Measurements from ENCODE around the gene CDK9. TPM values are rescaled to one million over a fixed set of nuclear protein-coding genes. Genes with fewer than 3 reads are reported as not detected.

Gene CDK9
- total RNA-seq, 4 donors from 2014 or later = 66.6 to 112 (median 87.6) TPM

GRCh38 chr9:127794001-127794791, 8.4 kb downstream of the CDK9 start:
- Histone ChIP-seq H3K9me3 (no peaks in the 10 kb centered on the region), H3K27me3 (no peaks in the 10 kb centered on the region), H3K27ac (peak overlapping the region in 2 of 4 donors; percentile 36 to 59), H3K36me3 (peaks cover 0 to 45% (median 15%) of the 10 kb centered on the region in 3 donors), H3K4me3 (no peak overlapping the region), H3K4me1 (peaks cover 0 to 34% (median 16%) of the 10 kb centered on the region in 4 donors)
- no peak for DNase-seq (ENCODE audit: low spot score in 2 of 2)
- no peak for TF ChIP-seq EP300 (IDR thresholded peaks at IDR 0.05)
- no peak for TF ChIP-seq CTCF (IDR thresholded peaks at IDR 0.05)
- no peak for TF ChIP-seq POLR2A (IDR thresholded peaks at IDR 0.05)
- WGBS, 2 donors = 73 to 76% methylated on average over 13 to 14 of the region's 14 CpGs

- DNase-seq (ENCODE audit: low spot score in 2 of 2) = no peak
- H3K27me3 ChIP-seq = no peaks in the 10 kb centered on the region
- H3K27ac ChIP-seq = peak overlapping the region in 1 of 4 donors; percentile 50
- peaks cover 0 to 23% (median 0%) of the 10 kb centered on the region in 3 donors for H3K36me3 ChIP-seq
- WGBS, 2 donors = 60 to 66% methylated on average over 8 of the region's 8 CpGs
- H3K4me3 ChIP-seq = no peak overlapping the region
- TF ChIP-seq EP300 (IDR thresholded peaks at IDR 0.05) (no peak), CTCF (IDR thresholded peaks at IDR 0.05) (no peak), POLR2A (IDR thresholded peaks at IDR 0.05) (no peak)
- peaks cover 0 to 23% (median 16%) of the 10 kb centered on the region in 4 donors for H3K4me1 ChIP-seq
- H3K9me3 ChIP-seq = no peaks in the 10 kb centered on the region
Measured at GRCh38 chr9:127796225-127796813, 10.5 kb downstream of the CDK9 start.

DNA sequence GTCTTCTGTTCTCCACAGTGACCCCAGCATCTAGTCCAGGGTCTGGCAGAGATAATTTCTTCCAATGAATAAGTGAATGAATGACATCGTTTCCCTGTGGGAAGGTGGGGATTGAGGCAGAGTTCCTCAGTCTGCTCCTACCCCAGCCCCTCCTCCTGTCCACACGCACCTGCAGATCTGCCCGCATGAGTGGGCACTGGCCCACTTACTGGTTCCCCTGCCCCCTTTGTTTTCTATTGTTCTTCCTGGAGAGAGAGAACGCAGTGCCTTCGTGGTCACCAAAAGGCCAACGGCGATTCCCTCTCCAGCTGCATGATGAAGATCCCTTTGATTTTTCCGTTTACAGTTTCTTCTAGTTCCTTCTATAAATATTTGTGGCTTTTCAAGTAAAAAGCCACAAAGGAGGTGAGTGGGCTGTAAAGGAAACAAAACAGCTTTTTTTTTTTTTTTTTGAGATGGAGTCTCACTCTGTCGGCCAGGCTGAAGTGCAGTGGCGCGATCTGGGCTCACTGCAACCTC, 11.1 kb downstream of the CDK9 start:
- no peaks in the 10 kb centered on the region for H3K27me3 ChIP-seq
- peak overlapping the region in 1 of 4 donors; percentile 15 for H3K27ac ChIP-seq
- H3K36me3 ChIP-seq = peaks cover 0 to 17% (median 0%) of the 10 kb centered on the region in 3 donors
- H3K4me3 ChIP-seq = no peak overlapping the region
- H3K9me3 ChIP-seq = no peaks in the 10 kb centered on the region
- no peak for DNase-seq (ENCODE audit: low spot score in 2 of 2)
- peaks cover 0 to 29% (median 21%) of the 10 kb centered on the region in 4 donors for H3K4me1 ChIP-seq
- TF ChIP-seq POLR2A (IDR thresholded peaks at IDR 0.05) (no peak), EP300 (IDR thresholded peaks at IDR 0.05) (no peak), CTCF (IDR thresholded peaks at IDR 0.05) (no peak)
- 23 to 27% methylated on average over 11 of the region's 11 CpGs for WGBS, 2 donors

DNA sequence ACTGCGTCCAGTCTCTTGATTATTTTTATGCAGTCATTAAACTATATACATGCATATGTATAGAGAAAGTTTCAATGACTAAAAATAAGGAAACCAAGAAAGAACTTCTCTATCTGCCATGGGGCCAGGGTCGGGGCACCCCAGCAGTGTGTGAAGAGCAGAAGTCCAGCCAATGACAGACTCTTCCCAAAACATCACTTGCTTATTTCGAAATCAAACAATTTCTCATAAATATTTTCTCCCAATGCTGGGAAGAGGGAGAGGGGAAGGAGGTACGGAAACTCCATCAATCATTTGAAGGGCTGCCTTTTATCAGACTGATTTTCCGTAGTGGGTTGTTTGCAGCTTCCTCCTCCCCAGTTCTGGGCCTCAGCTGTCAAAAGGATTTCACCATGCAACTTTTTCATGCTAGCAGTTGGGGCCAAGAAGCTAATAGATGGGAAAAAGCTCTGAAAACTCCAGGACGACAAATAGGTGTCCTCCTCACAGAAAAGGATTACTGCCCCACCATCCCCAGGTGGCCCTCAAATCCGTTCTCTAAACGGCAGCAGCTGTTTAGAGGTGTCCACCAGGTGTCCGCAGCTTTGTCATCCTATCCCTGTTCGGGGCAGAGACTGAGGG, 16.2 kb downstream of the CDK9 start:
- DNase-seq (ENCODE audit: low spot score in 2 of 2) = no peak
- TF ChIP-seq POLR2A (IDR thresholded peaks at IDR 0.05) = no peak
- TF ChIP-seq EP300 (IDR thresholded peaks at IDR 0.05) = peak in 1 of 2 donors; percentile 33
- TF ChIP-seq CTCF (IDR thresholded peaks at IDR 0.05) = peak in 1 of 5 experiments; percentile 13
- H3K36me3 ChIP-seq = peaks cover 0 to 29% (median 3%) of the 10 kb centered on the region in 3 donors
- H3K27ac ChIP-seq = peak overlapping the region; percentile 90 to 96 (median 94)
- no peaks in the 10 kb centered on the region for H3K9me3 ChIP-seq
- peak overlapping the region; percentile 34 to 78 (median 75) for H3K4me3 ChIP-seq
- 28 to 30% methylated on average over 10 of the region's 10 CpGs for WGBS, 2 donors
- peaks cover 4 to 35% (median 26%) of the 10 kb centered on the region in 4 donors for H3K4me1 ChIP-seq
- no peaks in the 10 kb centered on the region for H3K27me3 ChIP-seq

Data from tibial nerve (tissue), 4 donors.